Natural killer cell (primary cell): ENCODE measurements around the gene SLC40A1. TPM values are rescaled to one million over a fixed set of nuclear protein-coding genes. Genes with fewer than 3 reads are reported as not detected.

ENCODE experiments used
- ATAC-seq, 3 donors: fragments of 150-1000 bp in 2 of 3; fragments of 200-7000 bp in 1 of 3; cut with Tn5 transposase; 1 replicate in 1 of 3; 2 replicates in 2 of 3; pipeline ENCODE4 v1.10.0; 2021; ENCODE audit warnings: mild to moderate bottlenecking in 2 of 3, moderate library complexity in 2 of 3
- DNase-seq, 2 donors: peaks; one replicate each; pipeline versions ENCODE4 v3.0.0 to v3.0.0-alpha.2; 2013 to 2021; ENCODE audit warnings: mixed read lengths in 1 of 2
- H3K27ac ChIP-seq: one replicate; pipeline ENCODE4 v1.5.1; 2013; ENCODE audit warnings: mild to moderate bottlenecking, low read length
- H3K27me3 ChIP-seq: one replicate; pipeline ENCODE4 v1.6.1; 2013; ENCODE audit warnings: low read length; ENCODE audit not compliant: control insufficient read depth, insufficient read depth
- H3K36me3 ChIP-seq: one replicate; pipeline ENCODE4 v1.6.1; 2013; ENCODE audit warnings: low read length; ENCODE audit not compliant: control insufficient read depth, insufficient read depth
- H3K4me1 ChIP-seq: one replicate; pipeline ENCODE4 v1.6.1; 2013; ENCODE audit warnings: low read length; ENCODE audit not compliant: control insufficient read depth, insufficient read depth
- H3K4me3 ChIP-seq: one replicate; pipeline ENCODE4 v1.5.1; 2013; ENCODE audit warnings: low read length
- H3K9me3 ChIP-seq: one replicate; pipeline ENCODE4 v1.6.1; 2013; ENCODE audit warnings: low read length; ENCODE audit not compliant: control insufficient read depth, insufficient read depth
- H3K27ac Mint-ChIP-seq, 2 donors: one replicate each; pipeline ENCODE4 v1.8.0; 2022; ENCODE audit warnings: mild to moderate bottlenecking in 2 of 2, mixed read lengths in 2 of 2, moderate library complexity in 1 of 2
- H3K27me3 Mint-ChIP-seq, 2 donors: one replicate each; pipeline ENCODE4 v1.8.0; 2022; ENCODE audit warnings: low read depth in 2 of 2, mixed read lengths in 2 of 2
- H3K36me3 Mint-ChIP-seq: one replicate; pipeline ENCODE4 v1.8.0; 2022; ENCODE audit warnings: mixed read lengths
- H3K4me1 Mint-ChIP-seq, 2 donors: one replicate each; pipeline ENCODE4 v1.8.0; 2022; ENCODE audit warnings: mixed read lengths in 2 of 2
- H3K4me3 Mint-ChIP-seq: one replicate; pipeline ENCODE4 v1.8.0; 2022; ENCODE audit warnings: mild to moderate bottlenecking, moderate library complexity, mixed read lengths
- H3K9me3 Mint-ChIP-seq, 2 donors: one replicate each; pipeline ENCODE4 v1.8.0; 2022; ENCODE audit warnings: mixed read lengths in 2 of 2
- CTCF ChIP-seq: fragments of 200-600 bp; IDR thresholded peaks from one replicate; pipeline ENCODE4 v1.8.0; 2022; ENCODE audit warnings: antibody characterized with exemption
- WGBS: methylation state at CpG from one replicate; pipeline ENCODE4 v1.1.7; 2013; ENCODE audit warnings: missing lambda C conversion rate; ENCODE audit not compliant: insufficient coverage; 5-methylcytosine and 5-hydroxymethylcytosine counted together
- intact Hi-C: fragments of 100-400 bp; cut with micrococcal nuclease; formaldehyde crosslinking; loops from one replicate; pipeline ENCODE4 v1.14.2; 2022
- total RNA-seq, 4 donors: library from RNA; stranded (reverse); fragments of 120-200 nt in 1 of 4; gene quantifications; one replicate each; pipeline versions ENCODE4 v1.2.3 to v1.2.4, GENCODE V29; 2013 to 2022

SLC40A1 gene
- total RNA-seq, 3 donors from 2014 or later (not counting 1 experiment from before 2014, with no cell fraction given): 1.8 to 5.2 (median 4.4) TPM

DNA sequence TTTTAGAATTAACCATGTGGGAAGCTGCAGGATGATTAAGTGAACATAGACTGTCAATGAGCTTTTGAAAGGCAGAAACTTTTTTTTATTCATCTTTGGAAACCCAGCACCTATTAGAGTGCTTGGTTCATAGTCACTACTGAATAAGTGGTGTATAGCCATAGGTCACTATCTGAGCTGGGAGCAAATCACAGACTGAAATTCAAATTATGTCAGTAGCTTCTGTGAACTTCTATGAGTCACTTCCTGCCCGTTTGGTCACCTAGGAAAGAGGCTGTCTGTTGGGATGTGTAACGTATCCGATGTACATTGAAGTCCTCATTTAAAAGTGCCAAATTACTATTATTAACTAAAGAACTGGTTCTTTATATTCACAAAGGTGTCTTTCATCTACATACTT, 20.5 kb upstream of the SLC40A1 start:
- no peak overlapping the region for H3K4me3 Mint-ChIP-seq
- Histone ChIP-seq H3K4me3 (no peak overlapping the region), H3K27ac (no peak overlapping the region), H3K27me3 (no peaks in the 10 kb centered on the region), H3K4me1 (no peaks in the 10 kb centered on the region), H3K9me3 (no peaks in the 10 kb centered on the region), H3K36me3 (no peaks in the 10 kb centered on the region)
- DNase-seq: no peak
- WGBS: 65% methylated on average over 3 of the region's 3 CpGs
- H3K4me1 Mint-ChIP-seq: no peaks in the 10 kb centered on the region
- peak in 1 of 3 donors; percentile 28 for ATAC-seq
- H3K36me3 Mint-ChIP-seq: no peaks in the 10 kb centered on the region
- no peak for TF ChIP-seq CTCF
- no peak overlapping the region for H3K27ac Mint-ChIP-seq
- intact Hi-C loops: no loop called here
- H3K9me3 Mint-ChIP-seq: no peaks in the 10 kb centered on the region
- no peaks in the 10 kb centered on the region for H3K27me3 Mint-ChIP-seq

- no peaks in the 10 kb centered on the region for H3K4me1 ChIP-seq
- Mint-ChIP-seq H3K9me3 (no peaks in the 10 kb centered on the region), H3K27ac (no peak overlapping the region), H3K36me3 (no peaks in the 10 kb centered on the region), H3K4me1 (no peaks in the 10 kb centered on the region), H3K4me3 (no peak overlapping the region), H3K27me3 (no peaks in the 10 kb centered on the region)
- no peaks in the 10 kb centered on the region for H3K36me3 ChIP-seq
- no peak overlapping the region for H3K27ac ChIP-seq
- no peaks in the 10 kb centered on the region for H3K9me3 ChIP-seq
- 77% methylated on average over 1 of the region's 1 CpG for WGBS
- DNase-seq (no peak), ATAC-seq (no peak)
- intact Hi-C loops: no loop called here
- no peaks in the 10 kb centered on the region for H3K27me3 ChIP-seq
- no peak for TF ChIP-seq CTCF
- H3K4me3 ChIP-seq: no peak overlapping the region
Observed at GRCh38 chr2:189599245-189599644, 18.7 kb upstream of the SLC40A1 start.

DNA sequence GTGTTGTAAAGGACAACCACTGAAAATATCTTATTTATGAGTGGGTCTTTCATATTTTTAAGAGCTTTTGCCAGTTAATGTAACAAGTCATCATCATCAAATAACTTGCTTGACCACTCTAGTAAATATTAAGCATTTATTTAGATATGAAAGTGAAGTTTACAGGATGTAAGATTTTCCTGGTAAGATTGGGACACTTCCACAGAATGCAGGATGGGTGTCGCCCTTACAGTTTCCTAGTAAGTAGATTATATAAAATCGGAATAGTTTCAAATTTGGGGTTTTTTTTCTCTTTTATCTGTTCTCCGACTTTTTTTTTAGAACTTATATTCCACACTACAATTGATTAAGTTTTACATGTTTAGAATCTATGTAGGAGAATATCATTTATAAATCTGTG, 14.8 kb upstream of the SLC40A1 start:
- Histone ChIP-seq H3K4me1 (no peaks in the 10 kb centered on the region), H3K36me3 (no peaks in the 10 kb centered on the region), H3K4me3 (no peak overlapping the region), H3K9me3 (no peaks in the 10 kb centered on the region), H3K27me3 (no peaks in the 10 kb centered on the region), H3K27ac (no peak overlapping the region)
- Mint-ChIP-seq H3K27me3 (no peaks in the 10 kb centered on the region), H3K4me3 (no peak overlapping the region), H3K27ac (no peak overlapping the region), H3K36me3 (no peaks in the 10 kb centered on the region), H3K4me1 (peaks cover 4 to 5% of the 10 kb centered on the region in 2 donors), H3K9me3 (no peaks in the 10 kb centered on the region)
- no peak for ATAC-seq
- 100% methylated on average over 1 of the region's 3 CpGs for WGBS
- intact Hi-C loops: no loop called here
- no peak for TF ChIP-seq CTCF
- DNase-seq: no peak

DNA sequence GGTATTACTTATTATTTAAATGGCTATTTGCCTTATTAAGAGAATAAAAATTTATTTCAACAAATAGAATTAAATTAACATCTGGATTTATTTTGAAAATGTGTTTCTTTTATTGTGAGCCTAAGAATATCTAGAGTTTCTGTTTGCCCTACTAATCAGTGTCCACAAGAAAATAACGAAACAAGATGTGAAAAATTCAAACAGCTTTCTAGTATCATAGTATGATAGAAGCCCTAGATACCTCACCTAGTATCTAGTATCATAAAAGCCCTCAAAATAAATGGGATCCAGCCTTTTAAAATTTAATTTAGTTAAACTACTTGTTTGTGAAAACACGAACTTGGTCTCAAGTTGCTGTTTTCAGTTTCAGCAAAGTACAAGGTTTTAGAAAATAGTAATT, 13.7 kb upstream of the SLC40A1 start:
- Mint-ChIP-seq H3K9me3 (no peaks in the 10 kb centered on the region), H3K36me3 (no peaks in the 10 kb centered on the region), H3K27me3 (peaks cover 0 to 2% of the 10 kb centered on the region in 2 donors), H3K4me1 (peaks cover 4 to 5% of the 10 kb centered on the region in 2 donors), H3K27ac (no peak overlapping the region), H3K4me3 (no peak overlapping the region)
- Histone ChIP-seq H3K36me3 (no peaks in the 10 kb centered on the region), H3K9me3 (no peaks in the 10 kb centered on the region), H3K27ac (no peak overlapping the region), H3K4me3 (no peak overlapping the region), H3K4me1 (no peaks in the 10 kb centered on the region), H3K27me3 (no peaks in the 10 kb centered on the region)
- ATAC-seq (no peak), DNase-seq (no peak)
- 94% methylated on average over 1 of the region's 2 CpGs for WGBS
- intact Hi-C loops: no loop called here
- TF ChIP-seq CTCF: no peak
